Measurements from ENCODE around the gene CBX8. TPM values are rescaled to one million over a fixed set of nuclear protein-coding genes. Genes with fewer than 3 reads are reported as not detected.

The CBX8 gene
- total RNA-seq, 1 experiment from 2014 or later: 8.0 TPM

DNA sequence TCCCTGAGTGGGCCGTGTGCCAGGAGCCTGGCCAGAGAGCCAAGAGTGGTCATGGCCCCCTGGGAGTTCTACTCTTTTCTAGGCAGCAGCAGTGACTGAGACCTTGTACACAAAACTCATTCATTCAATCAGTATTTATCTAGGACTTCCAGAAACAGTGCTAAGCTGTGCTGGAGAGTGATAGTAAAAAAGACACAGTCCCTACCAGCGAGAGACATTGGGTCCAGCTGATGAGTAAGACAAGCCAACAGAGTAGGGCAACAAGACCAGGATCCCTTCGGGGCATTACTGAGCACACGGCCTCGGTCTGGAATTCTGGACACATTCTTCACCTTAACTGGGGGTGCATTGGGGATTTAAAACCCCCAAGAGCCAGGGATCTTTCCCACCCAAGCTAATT is 22.2 kb upstream of the CBX8 start:
- Histone ChIP-seq H4K20me1 (ENCODE audit: insufficient read depth, low read depth, low read length) (no peaks in the 10 kb centered on the region), H3K4me3 (ENCODE audit: low read length) (no peak overlapping the region), H3K9me3 (ENCODE audit: low read length) (no peaks in the 10 kb centered on the region), H3K79me2 (ENCODE audit: low read length) (no peaks in the 10 kb centered on the region), H3K4me1 (ENCODE audit: low read length) (peaks cover 5% of the 10 kb centered on the region; the same call in 1 of the 2 replicates), H3K36me3 (ENCODE audit: insufficient read depth, low read length) (no peaks in the 10 kb centered on the region), H3K9ac (ENCODE audit: low read length) (no peak overlapping the region), H2AFZ (ENCODE audit: low read length) (no peak overlapping the region), H3K27me3 (ENCODE audit: low read length) (no peaks in the 10 kb centered on the region), H3K9me2 (replicated peaks; ENCODE audit: insufficient read depth, low read length) (no peaks in the 10 kb centered on the region), H3K27ac (ENCODE audit: low read length) (no peak overlapping the region), H3K4me2 (ENCODE audit: low read depth, low read length, poor library complexity, severe bottlenecking) (no peak overlapping the region)
- no peak for DNase-seq

GRCh38 chr17:79818026-79818758 is 21.3 kb upstream of the CBX8 start:
- no peaks in the 10 kb centered on the region for H3K27me3 ChIP-seq (ENCODE audit: low read length)
- no peak overlapping the region for H2AFZ ChIP-seq (ENCODE audit: low read length)
- H3K9me3 ChIP-seq (ENCODE audit: low read length): no peaks in the 10 kb centered on the region
- H3K79me2 ChIP-seq (ENCODE audit: low read length): no peaks in the 10 kb centered on the region
- no peak overlapping the region for H3K4me3 ChIP-seq (ENCODE audit: low read length)
- DNase-seq: no peak
- peaks cover 8% of the 10 kb centered on the region for H3K4me1 ChIP-seq (ENCODE audit: low read length)
- H4K20me1 ChIP-seq (ENCODE audit: insufficient read depth, low read depth, low read length): no peaks in the 10 kb centered on the region
- H3K9me2 ChIP-seq (replicated peaks; ENCODE audit: insufficient read depth, low read length): no peaks in the 10 kb centered on the region
- no peak overlapping the region for H3K9ac ChIP-seq (ENCODE audit: low read length)
- no peak overlapping the region for H3K4me2 ChIP-seq (ENCODE audit: low read depth, low read length, poor library complexity, severe bottlenecking)
- H3K27ac ChIP-seq (ENCODE audit: low read length): no peak overlapping the region
- H3K36me3 ChIP-seq (ENCODE audit: insufficient read depth, low read length): no peaks in the 10 kb centered on the region

DNA sequence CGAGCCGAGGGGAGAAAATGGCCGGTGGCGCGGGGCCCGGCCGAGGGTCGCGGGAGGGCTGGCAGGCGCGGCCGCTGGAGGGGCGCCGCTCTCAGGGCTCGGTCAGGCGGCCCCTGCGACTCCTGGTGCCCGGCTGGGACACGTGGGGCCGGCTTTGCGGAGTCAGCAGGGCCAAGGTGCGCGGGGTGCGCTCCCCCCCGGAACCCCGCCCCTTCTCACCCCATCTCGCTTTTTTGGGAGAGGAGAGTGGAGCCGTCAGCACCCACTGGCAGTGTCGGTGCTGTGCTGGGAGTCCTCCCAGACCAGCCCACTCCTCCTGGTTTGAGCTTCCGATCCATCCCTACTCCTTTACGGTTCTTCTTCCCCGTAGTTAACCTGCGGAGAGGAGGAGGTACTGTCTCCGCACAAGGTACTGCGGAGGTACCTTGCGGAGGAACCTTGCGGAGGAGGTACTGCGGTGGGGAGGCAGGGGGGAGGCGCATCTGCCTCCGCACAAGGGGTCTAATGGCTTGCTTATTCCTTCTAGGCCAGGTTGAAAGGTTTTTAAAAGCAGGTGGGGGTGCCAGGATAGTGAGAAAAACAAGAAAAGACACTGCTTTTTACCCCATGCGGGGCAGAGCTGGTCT is 19.1 kb upstream of the CBX8 start:
- Histone ChIP-seq H4K20me1 (ENCODE audit: insufficient read depth, low read depth, low read length) (no peaks in the 10 kb centered on the region), H3K4me3 (ENCODE audit: low read length) (no peak overlapping the region), H2AFZ (ENCODE audit: low read length) (no peak overlapping the region), H3K9me2 (replicated peaks; ENCODE audit: insufficient read depth, low read length) (no peaks in the 10 kb centered on the region), H3K9me3 (ENCODE audit: low read length) (no peaks in the 10 kb centered on the region), H3K9ac (ENCODE audit: low read length) (no peak overlapping the region), H3K4me2 (ENCODE audit: low read depth, low read length, poor library complexity, severe bottlenecking) (no peak overlapping the region), H3K27me3 (ENCODE audit: low read length) (no peaks in the 10 kb centered on the region), H3K36me3 (ENCODE audit: insufficient read depth, low read length) (no peaks in the 10 kb centered on the region), H3K27ac (ENCODE audit: low read length) (no peak overlapping the region), H3K4me1 (ENCODE audit: low read length) (peaks cover 29% of the 10 kb centered on the region), H3K79me2 (ENCODE audit: low read length) (no peaks in the 10 kb centered on the region)
- DNase-seq: no peak

DNA sequence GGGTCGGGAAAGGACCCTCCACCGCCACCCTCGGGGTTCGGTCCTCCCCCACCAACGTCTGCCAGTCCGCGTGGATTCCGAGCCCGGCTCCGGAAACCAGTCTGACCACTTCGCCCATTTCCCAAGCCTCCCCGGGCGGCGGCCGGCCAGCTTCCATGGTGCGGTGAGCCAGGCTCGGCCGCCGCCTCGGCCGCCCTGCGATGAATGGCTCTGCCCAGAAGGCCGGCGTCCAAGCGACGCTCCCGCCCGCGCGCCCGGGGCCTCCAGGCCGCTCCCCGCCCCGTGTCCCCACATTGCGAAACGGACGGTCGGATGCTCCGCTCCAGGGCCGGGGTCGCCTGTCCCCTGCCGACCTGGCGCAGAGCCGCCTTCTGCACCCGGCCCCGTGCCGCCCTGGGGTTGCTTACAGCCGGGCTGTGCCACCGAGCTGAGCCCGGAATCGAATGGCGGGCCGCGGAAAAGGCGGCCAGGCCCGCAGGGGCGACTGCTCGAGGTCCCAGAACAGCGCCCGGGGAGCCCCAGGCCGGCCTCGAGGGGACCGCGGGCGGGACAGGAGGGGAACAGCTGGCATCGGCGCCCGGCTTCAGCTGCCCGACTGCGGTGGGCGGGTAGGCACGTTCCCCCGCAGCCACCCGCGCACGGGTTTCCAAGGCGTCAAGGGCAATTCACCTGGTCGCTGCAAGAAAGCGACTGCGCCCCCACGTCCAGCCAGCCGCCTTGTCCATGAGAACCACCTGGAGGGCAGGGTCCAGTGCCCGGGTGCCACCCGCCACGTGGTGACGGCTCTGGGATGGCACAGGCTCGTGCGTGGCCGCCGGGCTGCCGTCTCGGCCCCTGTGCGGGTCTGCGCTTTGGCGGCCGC is 18.3 kb upstream of the CBX8 start:
- Histone ChIP-seq H3K79me2 (ENCODE audit: low read length) (no peaks in the 10 kb centered on the region), H4K20me1 (ENCODE audit: insufficient read depth, low read depth, low read length) (no peaks in the 10 kb centered on the region), H3K36me3 (ENCODE audit: insufficient read depth, low read length) (no peaks in the 10 kb centered on the region), H3K9me2 (replicated peaks; ENCODE audit: insufficient read depth, low read length) (no peaks in the 10 kb centered on the region), H3K9ac (ENCODE audit: low read length) (no peak overlapping the region), H3K4me2 (ENCODE audit: low read depth, low read length, poor library complexity, severe bottlenecking) (no peak overlapping the region), H3K4me3 (ENCODE audit: low read length) (no peak overlapping the region), H2AFZ (ENCODE audit: low read length) (no peak overlapping the region), H3K4me1 (ENCODE audit: low read length) (peaks cover 36% of the 10 kb centered on the region), H3K9me3 (ENCODE audit: low read length) (no peaks in the 10 kb centered on the region), H3K27ac (ENCODE audit: low read length) (no peak overlapping the region), H3K27me3 (ENCODE audit: low read length) (no peaks in the 10 kb centered on the region)
- no peak for DNase-seq

- H3K79me2 ChIP-seq (ENCODE audit: low read length): no peaks in the 10 kb centered on the region
- no peaks in the 10 kb centered on the region for H3K9me2 ChIP-seq (replicated peaks; ENCODE audit: insufficient read depth, low read length)
- H3K27me3 ChIP-seq (ENCODE audit: low read length): no peaks in the 10 kb centered on the region
- H3K4me2 ChIP-seq (ENCODE audit: low read depth, low read length, poor library complexity, severe bottlenecking): peak overlapping the region; percentile 51
- peak overlapping the region; percentile 58; the same call in 1 of the 2 replicates for H3K4me3 ChIP-seq (ENCODE audit: low read length)
- no peaks in the 10 kb centered on the region for H3K9me3 ChIP-seq (ENCODE audit: low read length)
- DNase-seq: no peak
- H3K9ac ChIP-seq (ENCODE audit: low read length): peak overlapping the region; percentile 74; the same call in 1 of the 2 replicates
- H3K27ac ChIP-seq (ENCODE audit: low read length): no peak overlapping the region
- H4K20me1 ChIP-seq (ENCODE audit: insufficient read depth, low read depth, low read length): no peaks in the 10 kb centered on the region
- no peaks in the 10 kb centered on the region for H3K36me3 ChIP-seq (ENCODE audit: insufficient read depth, low read length)
- H3K4me1 ChIP-seq (ENCODE audit: low read length): peaks cover 41% of the 10 kb centered on the region
- no peak overlapping the region for H2AFZ ChIP-seq (ENCODE audit: low read length)
These were observed 17.5 kb upstream of the CBX8 start for GRCh38 chr17:79814127-79814973.

DNA sequence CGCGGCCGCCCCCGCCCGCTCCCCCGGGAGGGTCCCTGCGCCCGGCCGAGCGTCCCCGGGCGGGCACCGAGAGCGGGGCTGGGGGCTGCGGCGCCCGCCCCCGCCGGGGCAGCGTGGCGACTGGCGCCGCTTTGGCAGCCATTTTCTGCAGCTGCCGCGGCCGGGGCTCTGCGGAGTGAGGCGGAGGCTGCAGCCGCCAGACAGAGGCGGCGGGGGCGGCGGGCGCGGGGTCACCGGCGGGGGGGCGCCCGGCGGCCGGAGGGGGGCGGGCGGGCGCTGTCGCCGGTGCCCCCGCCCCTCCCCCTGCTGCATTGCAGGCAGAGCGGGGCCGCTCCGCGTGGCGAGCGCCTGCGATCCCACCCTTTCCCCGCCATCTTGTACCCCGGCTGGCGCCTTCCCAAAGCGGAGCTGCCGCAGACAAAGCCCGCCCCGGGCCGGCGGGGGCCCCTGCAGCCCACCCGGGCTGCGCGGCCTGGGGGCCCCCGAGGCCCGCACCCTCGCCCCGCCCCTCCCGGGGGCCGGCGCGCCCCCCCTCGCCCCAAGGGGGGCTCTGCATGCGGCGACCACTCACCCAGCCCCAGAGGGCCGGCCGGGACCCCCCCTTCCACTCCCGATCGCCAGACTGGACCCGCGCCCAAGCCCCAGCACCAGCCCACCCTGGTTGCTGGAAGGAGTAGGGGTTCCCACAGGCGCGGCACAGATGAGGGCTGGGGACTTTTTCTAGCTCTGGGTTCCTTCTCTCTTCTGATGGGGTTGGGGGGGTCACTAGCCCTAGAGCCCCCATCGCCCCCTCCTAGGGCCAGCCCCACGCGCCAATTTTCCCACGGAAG is 16.6 kb upstream of the CBX8 start:
- H3K4me2 ChIP-seq (ENCODE audit: low read depth, low read length, poor library complexity, severe bottlenecking): peak overlapping the region; percentile 80
- no peaks in the 10 kb centered on the region for H3K27me3 ChIP-seq (ENCODE audit: low read length)
- H2AFZ ChIP-seq (ENCODE audit: low read length): 0 out of 2 replicates have a peak overlapping the region, but pooled peaks have one; percentile 28

More for the DNA sequence above, 16.6 kb upstream of the CBX8 start:
- no peaks in the 10 kb centered on the region for H3K9me2 ChIP-seq (replicated peaks; ENCODE audit: insufficient read depth, low read length)
- no peaks in the 10 kb centered on the region for H4K20me1 ChIP-seq (ENCODE audit: insufficient read depth, low read depth, low read length)
- H3K4me1 ChIP-seq (ENCODE audit: low read length): peaks cover 43% of the 10 kb centered on the region
- no peak overlapping the region for H3K27ac ChIP-seq (ENCODE audit: low read length)
- DNase-seq: peak; percentile 74
- H3K4me3 ChIP-seq (ENCODE audit: low read length): peak overlapping the region; percentile 74; the same call in 1 of the 2 replicates
- H3K9ac ChIP-seq (ENCODE audit: low read length): peak overlapping the region; percentile 74
- H3K79me2 ChIP-seq (ENCODE audit: low read length): no peaks in the 10 kb centered on the region
- H3K9me3 ChIP-seq (ENCODE audit: low read length): no peaks in the 10 kb centered on the region
- no peaks in the 10 kb centered on the region for H3K36me3 ChIP-seq (ENCODE audit: insufficient read depth, low read length)

Measured in Karpas-422 (cell line).